IMR-90 (cell line): ENCODE results near the gene KRT73. TPM values are rescaled to one million over a fixed set of nuclear protein-coding genes. Genes with fewer than 3 reads are reported as not detected.

Source experiments
- ATAC-seq: fragments of 200-7000 bp; cut with Tn5 transposase; 2 replicates; pipeline ENCODE4 v1.9.1; 2020; ENCODE audit warnings: low read depth, mild to moderate bottlenecking, moderate library complexity
- BruUV-seq: library from RNA; stranded (reverse); fragments of 400-500 nt; replicated peaks from 2 replicates; lab custom pipeline; 2021; lab: Mats Ljungman, UMichigan
- CTCF ChIA-PET: fragments of 300-600 bp; formaldehyde crosslinking; extraction: SDS; loops from one replicate; lab custom pipeline; 2021; ENCODE audit warnings: antibody characterized with exemption; lab: Yijun Ruan, JAX
- POLR2A ChIA-PET: fragments of 300-600 bp; sonication (Branson Sonifier 250); formaldehyde crosslinking; loops from one replicate; lab custom pipeline; 2022; ENCODE audit warnings: antibody characterized with exemption; ENCODE audit not compliant: unreplicated experiment; lab: Charles Lee
- DNase-seq: peaks from one replicate; pipeline ENCODE4 v3.0.0; 2013
- H2AFZ ChIP-seq: replicated peaks from 2 replicates; pipeline ENCODE3; 2013; ENCODE audit warnings: low read length, mild to moderate bottlenecking; ENCODE audit not compliant: poor library complexity
- H2AK5ac ChIP-seq: 2 replicates; pipeline ENCODE4 v1.6.1; 2013; ENCODE audit warnings: low read depth, low read length, inconsistent platforms
- H2AK9ac ChIP-seq: replicated peaks from 2 replicates; pipeline ENCODE3; 2013; ENCODE audit warnings: mild to moderate bottlenecking, low read depth, low read length, moderate library complexity; ENCODE audit not compliant: poor library complexity
- H2BK120ac ChIP-seq: 2 replicates; pipeline ENCODE4 v1.6.1; 2013; ENCODE audit warnings: low read depth, low read length, inconsistent platforms
- H2BK15ac ChIP-seq: 3 replicates; pipeline ENCODE4 v1.6.1; 2013; ENCODE audit warnings: low read depth, low read length, inconsistent platforms
- H2BK20ac ChIP-seq: 2 replicates; pipeline ENCODE4 v1.6.1; 2013; ENCODE audit warnings: low read depth, mild to moderate bottlenecking, inconsistent platforms, low read length, moderate library complexity
- H2BK5ac ChIP-seq: 2 replicates; pipeline ENCODE4 v1.6.1; 2013; ENCODE audit warnings: mild to moderate bottlenecking, low read depth, low read length, inconsistent platforms; ENCODE audit not compliant: poor library complexity, severe bottlenecking
- H3K14ac ChIP-seq: replicated peaks from 2 replicates; pipeline ENCODE4 v1.6.1; 2013; ENCODE audit warnings: low read depth, low read length, inconsistent platforms
- H3K18ac ChIP-seq: 2 replicates; pipeline ENCODE4 v1.6.1; 2013; ENCODE audit warnings: low read depth, low read length, control low read depth
- H3K23ac ChIP-seq: 2 replicates; pipeline ENCODE4 v1.6.1; 2013; ENCODE audit warnings: low read depth, low read length, inconsistent platforms
- H3K27ac ChIP-seq: 2 replicates; pipeline ENCODE4 v1.5.1; 2013; ENCODE audit warnings: mild to moderate bottlenecking, control low read depth, low read length; ENCODE audit not compliant: insufficient read depth
- H3K27me3 ChIP-seq: 2 replicates; pipeline ENCODE4 v1.6.1; 2013; ENCODE audit warnings: low read length; ENCODE audit not compliant: control insufficient read depth, insufficient read depth
- H3K36me3 ChIP-seq: 2 replicates; pipeline ENCODE4 v1.6.1; 2013; ENCODE audit warnings: low read length, mixed read lengths; ENCODE audit not compliant: control insufficient read depth, insufficient read depth
- H3K4ac ChIP-seq: 2 replicates; pipeline ENCODE4 v1.6.1; 2013; ENCODE audit warnings: low read depth, low read length, inconsistent platforms
- H3K4me1 ChIP-seq: 2 replicates; pipeline ENCODE4 v1.6.1; 2013; ENCODE audit warnings: low read length, mixed read lengths; ENCODE audit not compliant: control insufficient read depth, insufficient read depth
- H3K4me2 ChIP-seq: 2 replicates; pipeline ENCODE4 v1.6.1; 2013; ENCODE audit warnings: low read depth, mild to moderate bottlenecking, control low read depth, low read length, moderate library complexity
- H3K4me3 ChIP-seq: 2 replicates; pipeline ENCODE4 v1.5.1; 2013; ENCODE audit warnings: low read depth, mild to moderate bottlenecking, control low read depth, low read length, moderate library complexity; ENCODE audit not compliant: insufficient read depth
- H3K56ac ChIP-seq: 2 replicates; pipeline ENCODE4 v1.6.1; 2013; ENCODE audit warnings: low read length, inconsistent platforms; ENCODE audit not compliant: insufficient read depth; ENCODE audit errors: extremely low read depth
- H3K79me1 ChIP-seq, 2 experiments: 2 replicates each; pipeline ENCODE4 v1.6.1; 2013; ENCODE audit warnings: low read length in 2 of 2, inconsistent platforms in 1 of 2, low read depth in 1 of 2
- H3K9ac ChIP-seq: 2 replicates; pipeline ENCODE4 v1.6.1; 2013; ENCODE audit warnings: low read depth, low read length, control low read depth
- H3K9me1 ChIP-seq: 2 replicates; pipeline ENCODE4 v1.6.1; 2013; ENCODE audit warnings: low read length, inconsistent platforms; ENCODE audit not compliant: insufficient read depth
- H3K9me3 ChIP-seq: 2 replicates; pipeline ENCODE4 v1.6.1; 2013; ENCODE audit warnings: low read length; ENCODE audit not compliant: control insufficient read depth, insufficient read depth
- H4K20me1 ChIP-seq: 2 replicates; pipeline ENCODE4 v1.6.1; 2013; ENCODE audit warnings: low read length, inconsistent platforms; ENCODE audit not compliant: insufficient read depth
- H4K5ac ChIP-seq: 2 replicates; pipeline ENCODE4 v1.6.1; 2013; ENCODE audit warnings: mild to moderate bottlenecking, low read depth, low read length, control low read depth
- H4K8ac ChIP-seq, 2 experiments: 2 replicates each; pipeline ENCODE4 v1.6.1; 2013; ENCODE audit warnings: low read depth in 2 of 2, low read length in 2 of 2, control low read depth in 1 of 2, inconsistent platforms in 1 of 2
- H4K91ac ChIP-seq: 2 replicates; pipeline ENCODE4 v1.6.1; 2013; ENCODE audit warnings: low read depth, low read length, inconsistent platforms; ENCODE audit not compliant: insufficient read depth
- MXI1 ChIP-seq: IDR thresholded peaks from 2 replicates; pipeline ENCODE4 v1.6.1; 2012; ENCODE audit warnings: low read depth, mild to moderate bottlenecking, low read length, moderate library complexity, borderline replicate concordance
- RAD21 ChIP-seq: IDR thresholded peaks from 2 replicates; pipeline ENCODE4 v1.6.1; 2012; ENCODE audit warnings: low read length, improper control_type of control experiment
- USF2 ChIP-seq: fragments of 150-350 bp; IDR thresholded peaks from 2 replicates; pipeline ENCODE4 v1.6.1; 2017; ENCODE audit warnings: mild to moderate bottlenecking, antibody characterized with exemption, low read length, low read depth
- WGBS, 2 experiments: methylation state at CpG; one replicate each; pipeline versions ENCODE4 v1.1.5 to v1.1.7; 2013; ENCODE audit warnings: missing lambda C conversion rate in 2 of 2; ENCODE audit not compliant: insufficient read length in 1 of 2; ENCODE audit errors: extremely low coverage in 2 of 2; 5-methylcytosine and 5-hydroxymethylcytosine counted together
- dilution Hi-C: fragments of 300-500 bp; cut with HindIII; formaldehyde crosslinking; loops from one replicate; pipeline ENCODE4 v1.14.3; 2018; ENCODE audit warnings: low sequenced_read_pairs; ENCODE audit not compliant: unreplicated experiment
- in situ Hi-C: fragments of 300-500 bp; cut with MboI; formaldehyde crosslinking; loops from 3 replicates; pipeline ENCODE4 v1.14.3; 2019; ENCODE audit warnings: low sequenced_read_pairs, inconsistent platforms, mixed read lengths
- intact Hi-C: fragments of 100-400 bp; cut with micrococcal nuclease; formaldehyde crosslinking; loops from 2 replicates; pipeline ENCODE4 v1.10.0; 2022
- polyA plus RNA-seq, 3 experiments: library from polyadenylated mRNA; depleted of rRNA; stranded (reverse); fragments of >200 nt; gene quantifications; 2 replicates each; pipeline ENCODE4 v1.2.3, GENCODE V29; 2012; ENCODE audit warnings: low replicate concordance in 1 of 3
- total RNA-seq: library from RNA; depleted of rRNA; stranded (reverse); fragments of >200 nt; gene quantifications from 2 replicates; pipeline ENCODE4 v1.2.3, GENCODE V29; 2012
- TF ChIP-seq, protein P1 (sequence below): conservative IDR thresholded peaks from 2 replicates; pipeline ENCODE4 v1.5.1; 2012; ENCODE audit warnings: mild to moderate bottlenecking, low read depth, low read length, improper control_type of control experiment

KRT73 gene
- total and polyA plus RNA-seq, 2 of the 4 experiments (the other 2 are of a cell fraction) = not detected

DNA sequence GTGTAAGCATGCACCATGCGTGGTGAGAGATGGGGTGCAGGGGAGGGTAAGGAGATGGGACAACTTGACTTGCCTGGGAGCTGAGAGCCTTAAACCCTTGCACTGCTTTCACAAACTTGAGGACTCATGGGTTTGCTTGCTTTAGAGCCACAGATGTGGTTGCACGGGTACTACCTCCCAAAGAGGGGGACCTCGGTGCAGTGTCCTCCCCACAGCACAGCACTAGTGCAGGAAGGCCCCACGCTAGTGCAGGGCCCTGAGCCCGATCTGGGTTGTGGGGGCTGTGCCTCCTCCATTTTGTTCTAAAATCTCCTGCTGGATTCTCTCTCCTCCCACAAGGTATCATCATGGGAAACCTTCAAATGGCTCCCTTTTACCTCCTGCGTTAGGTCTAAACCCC, 28.3 kb downstream of the KRT73 start:
- no peak overlapping the region for H2AK5ac ChIP-seq
- no peak overlapping the region for H4K8ac ChIP-seq
- H2BK5ac ChIP-seq = no peak overlapping the region
- no peak overlapping the region for H3K9ac ChIP-seq
- no peak overlapping the region for H2AK9ac ChIP-seq
- dilution Hi-C loops = no loop called here
- no peak for TF ChIP-seq RAD21
- TF ChIP-seq MXI1 = no peak
- no peak for TF ChIP-seq USF2
- TF ChIP-seq, protein P1, sequence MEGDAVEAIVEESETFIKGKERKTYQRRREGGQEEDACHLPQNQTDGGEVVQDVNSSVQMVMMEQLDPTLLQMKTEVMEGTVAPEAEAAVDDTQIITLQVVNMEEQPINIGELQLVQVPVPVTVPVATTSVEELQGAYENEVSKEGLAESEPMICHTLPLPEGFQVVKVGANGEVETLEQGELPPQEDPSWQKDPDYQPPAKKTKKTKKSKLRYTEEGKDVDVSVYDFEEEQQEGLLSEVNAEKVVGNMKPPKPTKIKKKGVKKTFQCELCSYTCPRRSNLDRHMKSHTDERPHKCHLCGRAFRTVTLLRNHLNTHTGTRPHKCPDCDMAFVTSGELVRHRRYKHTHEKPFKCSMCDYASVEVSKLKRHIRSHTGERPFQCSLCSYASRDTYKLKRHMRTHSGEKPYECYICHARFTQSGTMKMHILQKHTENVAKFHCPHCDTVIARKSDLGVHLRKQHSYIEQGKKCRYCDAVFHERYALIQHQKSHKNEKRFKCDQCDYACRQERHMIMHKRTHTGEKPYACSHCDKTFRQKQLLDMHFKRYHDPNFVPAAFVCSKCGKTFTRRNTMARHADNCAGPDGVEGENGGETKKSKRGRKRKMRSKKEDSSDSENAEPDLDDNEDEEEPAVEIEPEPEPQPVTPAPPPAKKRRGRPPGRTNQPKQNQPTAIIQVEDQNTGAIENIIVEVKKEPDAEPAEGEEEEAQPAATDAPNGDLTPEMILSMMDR = no peak
- 70% methylated on average over 2 of the region's 6 CpGs; no CpG with 5 or more reads in 1 of the 2 experiments for WGBS, 2 experiments
- no peaks in the 10 kb centered on the region for H3K4me1 ChIP-seq
- H3K27me3 ChIP-seq = peaks cover 30% of the 10 kb centered on the region
- H2BK120ac ChIP-seq = no peak overlapping the region
- no peak overlapping the region for H4K91ac ChIP-seq
- no peak overlapping the region for H3K14ac ChIP-seq
- H2BK15ac ChIP-seq = no peak overlapping the region
- no TSS peak for BruUV-seq
- intact Hi-C loops = no loop called here
- H4K5ac ChIP-seq = no peak overlapping the region
- no peak overlapping the region for H3K4me2 ChIP-seq
- no peaks in the 10 kb centered on the region for H3K79me1 ChIP-seq
- H4K20me1 ChIP-seq = no peaks in the 10 kb centered on the region
- in situ Hi-C loops = no loop called here
- no peak overlapping the region for H2AFZ ChIP-seq
- no peaks in the 10 kb centered on the region for H3K36me3 ChIP-seq
- ChIA-PET CTCF (no interaction called here), POLR2A (no interaction called here)
- H3K9me1 ChIP-seq = no peaks in the 10 kb centered on the region
- ATAC-seq (no peak), DNase-seq (no peak)
- H3K4me3 ChIP-seq = no peak overlapping the region
- no peak overlapping the region for H3K4ac ChIP-seq
- no peak overlapping the region for H3K18ac ChIP-seq
- no peaks in the 10 kb centered on the region for H3K9me3 ChIP-seq
- H2BK20ac ChIP-seq = no peak overlapping the region
- no peak overlapping the region for H3K23ac ChIP-seq
- no peak overlapping the region for H3K27ac ChIP-seq
- H3K56ac ChIP-seq = no peak overlapping the region
